CD14-positive monocyte (primary cell): ENCODE results near the gene HOXC13. TPM values are rescaled to one million over a fixed set of nuclear protein-coding genes. Genes with fewer than 3 reads are reported as not detected.
A peak's percentile ranks its signal among the peaks of the same experiment; 100 is the strongest.

Experiments used
- DNase-seq, 3 donors: peaks; one replicate each; pipeline ENCODE4 v3.0.0-alpha.2; 2011 to 2022
- H2AFZ ChIP-seq: 2 replicates; pipeline ENCODE4 v1.6.0; 2012; ENCODE audit warnings: mild to moderate bottlenecking, low read depth, low read length, inconsistent platforms; ENCODE audit not compliant: insufficient read depth, poor library complexity, severe bottlenecking
- H3K27ac ChIP-seq, 2 donors: 1 replicate in 1 of 2; 2 replicates in 1 of 2; pipeline ENCODE4 v1.5.1; 2012 to 2013; ENCODE audit warnings: low read length in 2 of 2, control low read depth in 1 of 2, inconsistent platforms in 1 of 2, low read depth in 1 of 2, mild to moderate bottlenecking in 1 of 2
- H3K27me3 ChIP-seq, 2 donors: one replicate each; pipeline versions ENCODE4 v1.6.0 to v1.6.1; 2011 to 2013; ENCODE audit warnings: low read length in 2 of 2; ENCODE audit not compliant: control insufficient read depth in 2 of 2, insufficient read depth in 2 of 2
- H3K36me3 ChIP-seq, 2 donors: replicated peaks in 1 of 2; 1 replicate in 1 of 2; 2 replicates in 1 of 2; pipeline versions ENCODE4 v1.5.1 to v1.6.1; 2012 to 2013; ENCODE audit warnings: low read length in 2 of 2, control low read depth in 1 of 2, inconsistent platforms in 1 of 2, mild to moderate bottlenecking in 1 of 2; ENCODE audit not compliant: insufficient read depth in 2 of 2, control insufficient read depth in 1 of 2
- H3K4me1 ChIP-seq, 2 donors: 1 replicate in 1 of 2; 2 replicates in 1 of 2; pipeline versions ENCODE4 v1.5.1 to v1.6.1; 2012 to 2013; ENCODE audit warnings: low read length in 2 of 2, control low read depth in 1 of 2, inconsistent platforms in 1 of 2, mild to moderate bottlenecking in 1 of 2, moderate library complexity in 1 of 2; ENCODE audit not compliant: insufficient read depth in 2 of 2, control insufficient read depth in 1 of 2
- H3K4me2 ChIP-seq: replicated peaks from 2 replicates; pipeline ENCODE3; 2012; ENCODE audit warnings: low read length, moderate library complexity, mild to moderate bottlenecking; ENCODE audit not compliant: poor library complexity, severe bottlenecking; ENCODE audit errors: extremely low read depth
- H3K4me3 ChIP-seq, 3 experiments: fragments of 200-600 bp in 1 of 3; sonication (generic) in 1 of 3; replicated peaks in 1 of 3; 1 replicate in 2 of 3; 2 replicates in 1 of 3; pipeline ENCODE4 v1.5.1; 2011 to 2013; ENCODE audit warnings: low read length in 3 of 3, mild to moderate bottlenecking in 3 of 3, control low read depth in 2 of 3, low read depth in 2 of 3, inconsistent platforms in 1 of 3, moderate library complexity in 1 of 3
- H3K79me2 ChIP-seq: 2 replicates; pipeline ENCODE4 v1.6.0; 2012; ENCODE audit warnings: mild to moderate bottlenecking, control low read depth, inconsistent platforms, low read length, moderate library complexity; ENCODE audit not compliant: insufficient read depth
- H3K9ac ChIP-seq: 2 replicates; pipeline ENCODE4 v1.6.0; 2017; ENCODE audit warnings: low read length, mild to moderate bottlenecking; ENCODE audit not compliant: insufficient read depth, poor library complexity, severe bottlenecking
- H3K9me3 ChIP-seq, 2 donors: replicated peaks in 1 of 2; 1 replicate in 1 of 2; 2 replicates in 1 of 2; pipeline versions ENCODE4 v1.5.1 to v1.6.1; 2012 to 2013; ENCODE audit warnings: low read length in 2 of 2, control low read depth in 1 of 2; ENCODE audit not compliant: control insufficient read depth in 1 of 2, insufficient read depth in 1 of 2
- H4K20me1 ChIP-seq: 2 replicates; pipeline ENCODE4 v1.6.0; 2012; ENCODE audit warnings: mild to moderate bottlenecking, low read length, control low read depth, moderate library complexity; ENCODE audit not compliant: insufficient read depth
- H3K27ac Mint-ChIP-seq, 7 donors: one replicate each; pipeline ENCODE4 v1.8.0; 2020; ENCODE audit warnings: mild to moderate bottlenecking in 7 of 7, mixed read lengths in 7 of 7, moderate library complexity in 6 of 7, inconsistent platforms in 2 of 7
- H3K27me3 Mint-ChIP-seq, 3 donors: one replicate each; pipeline ENCODE4 v1.8.0; 2021 to 2022; ENCODE audit warnings: low read depth in 3 of 3, mild to moderate bottlenecking in 3 of 3, mixed read lengths in 3 of 3, moderate library complexity in 3 of 3, inconsistent platforms in 1 of 3
- H3K36me3 Mint-ChIP-seq, 2 donors: one replicate each; pipeline ENCODE4 v1.8.0; 2020; ENCODE audit warnings: mixed read lengths in 2 of 2, inconsistent platforms in 1 of 2, mild to moderate bottlenecking in 1 of 2
- H3K4me1 Mint-ChIP-seq: one replicate; pipeline ENCODE4 v1.8.0; 2020; ENCODE audit warnings: mild to moderate bottlenecking, mixed read lengths
- H3K4me3 Mint-ChIP-seq, 2 donors: one replicate each; pipeline ENCODE4 v1.8.0; 2020; ENCODE audit warnings: mild to moderate bottlenecking in 2 of 2, mixed read lengths in 2 of 2, moderate library complexity in 1 of 2
- H3K9me3 Mint-ChIP-seq, 7 donors: one replicate each; pipeline ENCODE4 v1.8.0; 2020 to 2022; ENCODE audit warnings: mixed read lengths in 7 of 7, mild to moderate bottlenecking in 6 of 7, moderate library complexity in 6 of 7, inconsistent platforms in 2 of 7
- WGBS: methylation state at CpG from one replicate; pipeline ENCODE4 v1.1.5; 2013; ENCODE audit warnings: missing lambda C conversion rate; ENCODE audit not compliant: insufficient coverage; 5-methylcytosine and 5-hydroxymethylcytosine counted together
- intact Hi-C, 2 donors: fragments of 100-400 bp; cut with micrococcal nuclease; formaldehyde crosslinking; loops; one replicate each; pipeline versions ENCODE4 v1.15.0 to v1.15.1; 2023
- polyA plus RNA-seq, 3 donors: library from polyadenylated mRNA; depleted of rRNA in 1 of 3; unstranded in 2 of 3; stranded (reverse) in 1 of 3; fragments of 300-500 nt in 2 of 3; fragments of >200 nt in 1 of 3; fragmentation: Illumina TruSeq in 2 of 3; gene quantifications; 1 replicate in 2 of 3; 2 replicates in 1 of 3; pipeline ENCODE4 v1.2.3, GENCODE V29; 2012 to 2021
- TF ChIP-seq, protein P1 (sequence below): fragments of 200-600 bp; IDR thresholded peaks from one replicate; pipeline ENCODE4 v1.8.0; 2022; ENCODE audit warnings: antibody characterized with exemption, mild to moderate bottlenecking

HOXC13 gene
- polyA plus RNA-seq, 3 donors = not detected

DNA sequence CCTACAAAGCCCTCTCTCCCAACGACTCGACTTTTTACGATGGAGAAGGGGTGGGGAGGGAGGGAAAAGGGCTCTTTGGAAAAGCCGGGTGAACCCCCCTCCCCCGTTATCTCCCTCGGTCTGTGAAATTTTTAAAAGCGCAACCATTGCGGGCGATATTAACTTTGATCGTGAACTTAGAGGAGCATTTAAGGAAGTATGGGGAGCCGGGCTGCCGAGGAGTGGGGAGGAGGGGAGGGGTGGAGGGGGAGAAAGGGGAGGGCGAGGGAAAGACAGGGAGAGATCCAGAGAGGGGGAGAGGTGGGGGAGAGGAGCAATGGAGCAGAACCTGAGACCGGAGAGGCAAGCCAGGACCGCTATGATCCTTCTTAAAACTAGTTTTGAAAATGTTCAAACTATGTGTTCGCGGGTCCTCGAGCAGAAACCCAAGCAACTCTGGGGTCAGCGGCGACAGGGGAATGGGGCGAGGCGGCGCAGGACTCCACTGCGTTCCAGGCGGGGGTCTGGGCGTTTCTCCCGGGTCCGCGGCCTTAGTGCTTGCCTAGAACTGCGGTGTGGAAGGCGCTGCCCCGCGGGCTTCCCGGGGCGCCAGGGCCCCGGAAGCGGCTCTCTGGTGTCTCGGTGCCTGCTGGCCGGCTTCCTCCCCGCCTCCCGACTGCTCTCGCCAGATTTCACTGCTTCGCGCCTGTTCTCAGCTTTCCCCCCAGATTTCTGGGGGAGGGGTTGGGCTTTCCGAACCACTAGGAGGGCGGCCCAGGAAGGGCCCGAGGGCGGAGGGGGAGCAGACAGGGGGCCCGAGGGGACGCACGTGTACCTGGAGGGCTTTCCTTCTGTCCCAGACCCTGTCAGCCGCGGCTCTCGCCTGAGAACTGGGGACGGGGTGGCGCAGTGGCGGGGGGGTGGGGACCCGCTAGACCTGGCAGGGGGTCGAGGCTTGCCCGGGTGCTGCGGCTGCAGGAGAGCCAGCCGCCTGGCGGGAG is 35.7 kb downstream of the HOXC13 start, which contains the start of gene HOTAIR:
HOTAIR (minus strand) TSS at position 871 of the 980 bp plus-strand sequence.
- intact Hi-C loops = loop anchor here in 1 of 2 donors (10.0 kb wide), 1 partner anchor 60 kb away; the partner anchor contains the start of gene HOXC5
- peak in 2 of 3 donors; percentile 23 to 39 for DNase-seq
- H3K9me3 ChIP-seq = peaks cover 20 to 81% of the 10 kb centered on the region in 2 donors
- Mint-ChIP-seq H3K36me3 (peaks cover 7 to 18% of the 10 kb centered on the region in 2 donors), H3K27me3 (peaks cover 96 to 100% (median 99%) of the 10 kb centered on the region in 3 donors), H3K4me3 (peak within 1 kb of the TSS; percentile 67 to 86), H3K4me1 (peaks cover 27% of the 10 kb centered on the region), H3K9me3 (peaks cover 6 to 68% (median 44%) of the 10 kb centered on the region in 7 donors), H3K27ac (peak within 1 kb of the TSS in 2 of 7 donors; percentile 38 to 63)
- no peak within 1 kb of the TSS for H3K9ac ChIP-seq
- H3K4me1 ChIP-seq = peaks cover 10 to 23% of the 10 kb centered on the region in 2 donors
- peak within 1 kb of the TSS; percentile 72 for H3K4me2 ChIP-seq
- TF ChIP-seq, protein P1, sequence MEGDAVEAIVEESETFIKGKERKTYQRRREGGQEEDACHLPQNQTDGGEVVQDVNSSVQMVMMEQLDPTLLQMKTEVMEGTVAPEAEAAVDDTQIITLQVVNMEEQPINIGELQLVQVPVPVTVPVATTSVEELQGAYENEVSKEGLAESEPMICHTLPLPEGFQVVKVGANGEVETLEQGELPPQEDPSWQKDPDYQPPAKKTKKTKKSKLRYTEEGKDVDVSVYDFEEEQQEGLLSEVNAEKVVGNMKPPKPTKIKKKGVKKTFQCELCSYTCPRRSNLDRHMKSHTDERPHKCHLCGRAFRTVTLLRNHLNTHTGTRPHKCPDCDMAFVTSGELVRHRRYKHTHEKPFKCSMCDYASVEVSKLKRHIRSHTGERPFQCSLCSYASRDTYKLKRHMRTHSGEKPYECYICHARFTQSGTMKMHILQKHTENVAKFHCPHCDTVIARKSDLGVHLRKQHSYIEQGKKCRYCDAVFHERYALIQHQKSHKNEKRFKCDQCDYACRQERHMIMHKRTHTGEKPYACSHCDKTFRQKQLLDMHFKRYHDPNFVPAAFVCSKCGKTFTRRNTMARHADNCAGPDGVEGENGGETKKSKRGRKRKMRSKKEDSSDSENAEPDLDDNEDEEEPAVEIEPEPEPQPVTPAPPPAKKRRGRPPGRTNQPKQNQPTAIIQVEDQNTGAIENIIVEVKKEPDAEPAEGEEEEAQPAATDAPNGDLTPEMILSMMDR = no peak
- H3K27me3 ChIP-seq = peaks cover 99 to 100% of the 10 kb centered on the region in 2 donors
- no peaks in the 10 kb centered on the region for H3K79me2 ChIP-seq
- no peaks in the 10 kb centered on the region for H3K36me3 ChIP-seq
- 3% methylated on average over 52 of the region's 63 CpGs for WGBS
- no peaks in the 10 kb centered on the region for H4K20me1 ChIP-seq
- no peak within 1 kb of the TSS for H3K27ac ChIP-seq
- H2AFZ ChIP-seq = peak within 1 kb of the TSS; percentile 68
- H3K4me3 ChIP-seq = peak within 1 kb of the TSS; percentile 32 to 71 (median 35)

DNA sequence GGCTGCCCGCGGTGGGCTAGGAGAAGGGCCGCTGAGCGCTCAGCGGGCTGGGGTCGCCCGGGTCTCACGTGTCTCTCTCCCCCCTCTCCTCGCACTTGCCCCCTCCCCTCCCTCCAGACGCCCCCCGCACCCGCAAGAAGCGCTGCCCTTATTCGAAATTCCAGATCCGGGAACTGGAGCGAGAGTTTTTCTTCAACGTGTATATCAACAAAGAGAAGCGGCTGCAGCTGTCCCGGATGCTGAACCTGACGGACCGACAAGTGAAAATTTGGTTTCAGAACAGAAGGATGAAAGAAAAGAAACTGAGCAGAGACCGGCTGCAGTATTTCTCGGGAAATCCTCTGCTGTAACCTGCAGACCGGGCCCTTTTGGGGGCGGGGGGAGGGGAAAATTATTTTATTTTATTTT is 36.4 kb downstream of the HOXC13 start:
- Histone ChIP-seq H3K4me2 (peak overlapping the region; percentile 72), H3K9me3 (peaks cover 24 to 86% of the 10 kb centered on the region in 2 donors), H3K79me2 (no peaks in the 10 kb centered on the region), H3K4me1 (peaks cover 10 to 23% of the 10 kb centered on the region in 2 donors), H3K27ac (no peak overlapping the region), H3K4me3 (no peak overlapping the region), H4K20me1 (no peaks in the 10 kb centered on the region), H3K9ac (no peak overlapping the region), H3K36me3 (no peaks in the 10 kb centered on the region), H3K27me3 (peaks cover 99 to 100% of the 10 kb centered on the region in 2 donors), H2AFZ (peak overlapping the region; percentile 68)
- Mint-ChIP-seq H3K9me3 (peaks cover 6 to 70% (median 48%) of the 10 kb centered on the region in 7 donors), H3K27me3 (peaks cover 96 to 100% (median 99%) of the 10 kb centered on the region in 3 donors), H3K36me3 (peaks cover 10 to 18% of the 10 kb centered on the region in 2 donors), H3K27ac (no peak overlapping the region), H3K4me3 (peak overlapping the region in 1 of 2 donors; percentile 86), H3K4me1 (peaks cover 27% of the 10 kb centered on the region)
- 10% methylated on average over 19 of the region's 25 CpGs for WGBS
- no peak for DNase-seq
- intact Hi-C loops = loop anchor here in 1 of 2 donors (10.0 kb wide), 1 partner anchor 60 kb away; the partner anchor contains the start of gene HOXC5
- TF ChIP-seq, protein P1 = no peak
